GM12891 (cell line): ENCODE data around the gene LPAR5.

Source experiments
- PAX5 ChIP-seq: IDR thresholded peaks from 2 replicates; pipeline ENCODE4 v1.6.1; 2011; ENCODE audit warnings: low read length, moderate library complexity, mild to moderate bottlenecking; ENCODE audit not compliant: insufficient read depth, severe bottlenecking
- POLR2A ChIP-seq: IDR thresholded peaks from 2 replicates; pipeline ENCODE4 v1.6.1; 2011; ENCODE audit warnings: low read depth, low read length, control low read depth
- POLR2AphosphoS5 ChIP-seq: IDR thresholded peaks from 2 replicates; pipeline ENCODE4 v1.6.1; 2011; ENCODE audit warnings: low read depth, low read length, control low read depth
- POU2F2 ChIP-seq: IDR thresholded peaks from 2 replicates; pipeline ENCODE4 v1.6.1; 2011; ENCODE audit warnings: low read depth, mild to moderate bottlenecking, control low read depth, low read length, moderate library complexity
- SPI1 ChIP-seq: IDR thresholded peaks from 2 replicates; pipeline ENCODE4 v1.6.1; 2011; ENCODE audit warnings: low read depth, low read length, control low read depth
- TAF1 ChIP-seq: IDR thresholded peaks from 2 replicates; pipeline ENCODE4 v1.6.1; 2011; ENCODE audit warnings: low read depth, low read length, control low read depth

DNA sequence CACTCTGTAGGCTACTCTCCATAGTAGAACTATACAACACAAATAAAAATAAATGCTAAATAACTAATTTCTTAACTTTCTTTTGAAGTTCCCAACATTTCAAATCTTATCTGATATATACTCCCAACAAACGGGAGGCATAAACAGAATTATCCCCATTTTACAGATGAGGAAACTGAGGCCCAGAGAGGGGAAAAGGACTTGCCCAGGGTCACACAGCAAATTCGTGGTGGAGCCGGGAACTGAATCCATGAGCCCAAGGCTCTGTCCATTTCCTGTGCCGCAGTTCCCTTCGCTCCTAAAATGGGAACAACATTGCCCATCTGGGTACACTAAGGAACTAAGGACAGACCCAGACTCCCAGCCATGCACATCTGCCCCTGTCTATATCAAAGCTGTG, 41.2 kb upstream of the LPAR5 start:
- TF ChIP-seq POLR2A (no peak), SPI1 (no peak), POLR2AphosphoS5 (no peak), TAF1 (no peak), PAX5 (no peak), POU2F2 (no peak)
